Measurements from ENCODE around the gene UBL4A.
A peak's percentile ranks its signal among the peaks of the same experiment; 100 is the strongest.

The UBL4A gene

DNA sequence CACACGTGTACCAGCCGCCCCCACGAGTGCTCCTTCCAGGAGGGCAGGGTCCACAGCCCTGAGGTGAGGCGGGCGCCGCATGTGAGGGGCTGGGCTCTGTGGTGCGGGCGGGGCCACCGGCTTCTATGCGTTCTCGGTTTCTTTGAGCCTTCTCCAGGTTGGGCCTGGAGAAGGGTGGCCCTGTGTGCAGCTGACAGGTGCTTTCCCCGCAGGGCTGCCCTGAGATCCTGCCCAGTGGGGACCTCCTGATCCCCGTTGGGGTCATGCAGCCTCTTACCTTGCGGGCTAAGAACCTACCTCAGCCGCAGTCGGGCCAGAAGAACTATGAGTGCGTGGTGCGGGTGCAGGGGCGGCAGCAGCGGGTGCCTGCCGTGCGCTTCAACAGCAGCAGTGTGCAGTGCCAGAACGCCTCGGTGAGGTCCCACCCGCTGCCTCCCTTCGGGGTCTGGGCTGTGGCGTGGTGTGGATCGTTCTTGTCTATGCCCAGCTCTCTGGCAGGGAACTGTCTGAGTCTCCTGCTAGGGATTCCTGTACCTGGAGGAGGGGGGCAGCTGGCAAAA is 21.5 kb downstream of the UBL4A start:
- no peak for DNase-seq (ENCODE audit: low read depth in 1 of 2, low spot score in 1 of 2)

DNA sequence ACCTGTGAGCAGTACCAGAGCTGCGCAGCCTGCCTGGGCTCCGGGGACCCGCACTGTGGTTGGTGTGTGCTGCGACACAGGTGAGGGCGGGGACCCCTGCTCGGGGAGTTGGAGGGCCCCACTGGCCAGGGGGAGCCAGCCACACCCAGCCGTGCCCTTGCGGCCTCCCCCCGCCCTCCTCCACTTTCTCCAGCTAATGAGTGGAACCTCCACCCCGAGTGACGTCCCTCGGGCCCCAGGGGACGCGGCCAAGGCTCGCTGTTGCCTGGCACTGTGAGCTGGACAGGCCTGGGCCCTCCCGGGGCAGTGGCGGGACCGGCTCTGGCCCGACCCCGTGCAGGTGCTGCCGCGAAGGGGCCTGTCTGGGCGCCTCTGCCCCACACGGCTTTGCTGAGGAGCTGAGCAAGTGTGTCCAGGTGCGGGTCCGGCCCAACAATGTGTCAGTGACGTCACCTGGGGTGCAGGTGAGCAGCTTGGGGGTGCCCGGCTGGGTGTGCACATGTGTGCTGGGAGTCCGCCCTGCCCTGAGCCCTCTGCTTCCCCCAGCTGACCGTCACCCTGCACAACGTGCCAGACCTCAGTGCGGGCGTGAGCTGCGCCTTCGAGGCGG is 22.7 kb downstream of the UBL4A start:
- DNase-seq (ENCODE audit: low read depth in 1 of 2, low spot score in 1 of 2) = no peak

DNA sequence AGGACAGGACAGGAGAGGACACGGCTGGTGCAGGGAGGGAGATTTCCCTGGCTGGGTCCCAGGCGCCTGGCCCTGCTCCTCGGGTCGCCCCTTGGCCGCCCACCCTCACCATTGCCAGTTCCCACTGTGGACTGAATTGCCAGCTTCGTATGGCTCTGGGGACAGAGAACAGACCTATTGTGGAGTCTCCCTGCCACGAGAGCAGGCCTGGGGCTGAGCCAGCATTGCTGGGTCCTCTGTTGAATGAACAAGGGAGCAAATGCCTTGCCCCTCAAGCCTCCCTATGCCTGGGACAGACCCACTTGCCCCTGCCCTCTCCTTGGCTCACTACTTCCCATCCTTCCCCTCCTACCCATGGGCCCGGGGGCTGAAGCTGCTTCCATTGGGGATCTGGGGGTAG is 24.0 kb downstream of the UBL4A start:
- DNase-seq (ENCODE audit: low read depth in 1 of 2, low spot score in 1 of 2) = no peak

DNA sequence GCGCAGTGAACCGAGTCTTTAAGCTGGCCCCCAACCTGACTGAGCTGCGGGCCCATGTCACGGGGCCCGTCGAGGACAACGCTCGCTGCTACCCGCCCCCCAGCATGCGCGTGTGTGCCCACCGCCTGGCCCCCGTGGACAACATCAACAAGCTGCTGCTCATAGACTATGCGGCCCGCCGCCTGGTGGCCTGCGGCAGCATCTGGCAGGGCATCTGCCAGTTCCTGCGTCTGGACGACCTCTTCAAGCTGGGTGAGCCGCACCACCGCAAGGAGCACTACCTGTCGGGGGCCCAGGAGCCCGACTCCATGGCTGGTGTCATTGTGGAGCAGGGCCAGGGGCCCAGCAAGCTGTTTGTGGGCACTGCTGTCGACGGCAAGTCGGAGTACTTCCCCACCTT is 26.1 kb downstream of the UBL4A start:
- DNase-seq (ENCODE audit: low read depth in 1 of 2, low spot score in 1 of 2) = no peak

DNA sequence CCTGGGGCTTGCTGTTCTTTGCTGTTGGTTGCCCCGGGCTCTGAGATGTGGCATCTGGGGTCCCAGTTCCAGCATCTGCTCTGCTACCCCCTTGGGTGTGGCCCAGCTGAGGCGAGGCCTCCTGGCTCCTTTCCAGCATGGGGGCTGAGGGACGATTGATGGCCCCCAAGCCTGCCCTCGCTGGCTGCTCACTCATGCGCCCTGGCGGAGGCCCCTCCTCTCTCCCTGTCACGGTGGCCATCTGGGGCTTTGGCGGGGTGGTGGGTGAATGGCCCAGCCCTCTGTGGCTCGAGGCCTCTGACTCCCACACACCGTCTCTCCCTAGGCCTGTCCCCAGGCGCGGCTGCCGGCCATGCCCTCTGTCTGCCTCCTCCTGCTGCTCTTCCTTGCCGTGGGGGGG is 26.6 kb downstream of the UBL4A start:
- no peak for DNase-seq (ENCODE audit: low read depth in 1 of 2, low spot score in 1 of 2)

- no peak for DNase-seq (ENCODE audit: low read depth in 1 of 2, low spot score in 1 of 2)
These were observed 27.2 kb downstream of the UBL4A start for GRCh38 chrX:154458954-154459778.

DNA sequence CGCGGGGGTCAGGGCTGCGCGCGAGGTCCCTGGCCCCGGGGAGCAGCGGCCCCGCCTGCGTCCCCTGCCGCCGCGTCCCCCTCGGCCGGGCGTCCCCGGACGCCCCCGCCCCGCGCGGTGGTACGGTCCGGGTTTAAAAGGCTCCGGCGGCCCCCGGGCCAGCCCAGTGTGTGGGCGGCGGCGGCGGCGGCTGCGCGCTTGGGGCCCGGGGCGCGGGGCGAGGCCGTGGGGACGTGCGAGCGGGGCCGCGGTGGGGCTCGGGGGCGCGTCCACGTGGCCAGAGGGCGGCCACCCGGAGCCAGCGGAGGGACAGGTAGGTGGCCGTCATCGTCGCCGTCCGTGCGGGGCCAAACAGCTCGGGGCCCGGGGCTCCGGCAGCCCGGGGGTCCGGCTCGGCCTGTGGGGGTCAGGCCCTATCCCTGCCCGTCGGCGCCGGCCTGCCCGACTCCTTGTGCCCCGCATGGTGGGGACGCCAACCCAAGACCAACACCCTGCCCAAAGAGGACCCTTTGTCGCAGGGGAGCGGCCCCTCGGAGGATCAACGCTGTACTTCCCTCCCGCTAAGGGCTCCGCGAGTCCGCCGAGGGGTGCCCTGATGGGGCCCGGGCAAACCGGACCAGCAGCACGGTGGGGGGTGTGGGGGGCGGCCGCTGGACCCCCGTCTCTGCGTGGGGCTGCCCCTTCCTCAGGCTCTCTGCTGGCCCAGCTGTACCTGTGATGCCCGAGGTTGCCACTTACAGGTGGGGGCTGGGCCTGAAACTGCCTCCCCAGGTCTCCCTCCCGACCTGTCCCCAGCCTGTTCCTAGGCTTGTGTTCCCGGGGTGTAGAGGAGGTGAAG is 28.1 kb downstream of the UBL4A start, which contains the start of gene PLXNA3:
Gene PLXNA3 (plus strand): TSS at position 166 of the 838 bp plus-strand sequence. CDS start 1,903 bp downstream, outside the sequence.
- DNase-seq (ENCODE audit: low read depth in 1 of 2, low spot score in 1 of 2) = peak; percentile 27 to 44

DNA sequence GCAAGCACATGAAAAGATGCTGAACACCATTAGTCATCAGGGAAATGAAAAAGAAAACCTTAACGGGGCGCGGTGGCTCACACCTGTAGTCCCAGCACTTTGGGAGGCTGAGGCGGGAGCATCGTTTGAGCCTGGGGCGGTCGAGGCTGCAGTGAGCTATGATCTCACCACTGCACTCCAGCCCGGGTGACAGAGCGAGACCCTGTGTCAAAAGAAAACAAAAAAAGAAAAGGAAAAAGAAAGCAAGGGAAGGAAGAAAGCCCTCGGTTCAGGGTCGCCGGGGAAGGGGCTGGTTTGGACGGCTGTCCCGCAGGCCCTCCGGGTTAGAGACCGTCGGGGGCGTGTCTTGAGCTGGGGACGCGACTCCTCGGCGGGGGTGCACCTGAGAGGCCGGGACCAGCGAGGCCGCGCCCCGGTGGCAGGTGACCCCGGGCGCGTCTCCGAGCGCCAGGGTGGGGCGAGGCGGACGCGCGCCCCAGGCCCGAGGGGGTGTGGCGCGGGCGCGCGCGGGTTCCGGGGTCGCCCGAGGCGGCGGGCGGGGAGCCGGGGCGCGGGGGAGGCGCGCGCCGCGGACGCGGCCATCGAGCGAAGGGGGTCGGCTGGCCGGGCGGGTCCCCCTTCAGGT is 28.8 kb downstream of the UBL4A start:
- DNase-seq (ENCODE audit: low read depth in 1 of 2, low spot score in 1 of 2) = no peak

GRCh38 chrX:154452823-154453222 is 33.6 kb downstream of the UBL4A start:
- no peak for DNase-seq (ENCODE audit: low read depth in 1 of 2, low spot score in 1 of 2)

DNA sequence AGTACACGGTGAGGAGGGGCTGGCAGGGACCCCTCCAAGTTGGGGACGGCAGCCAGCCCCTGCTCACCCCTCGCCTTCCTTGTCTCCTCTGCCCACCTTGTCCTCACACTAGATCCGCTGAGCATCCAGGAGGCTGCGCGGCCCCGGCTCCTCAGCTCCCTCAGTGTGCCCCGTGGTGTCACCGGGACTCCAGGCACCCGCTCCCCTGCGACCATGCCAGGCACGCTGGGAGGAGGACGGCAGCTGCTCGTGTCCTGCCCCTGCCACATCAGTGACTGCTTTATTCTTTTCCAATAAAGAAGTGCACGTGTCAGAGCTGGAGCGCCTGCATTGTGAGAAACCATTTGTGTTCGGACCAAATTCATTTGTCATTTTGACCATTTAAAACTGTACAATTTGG is 36.1 kb downstream of the UBL4A start:
- DNase-seq (ENCODE audit: low read depth in 1 of 2, low spot score in 1 of 2) = no peak

DNA sequence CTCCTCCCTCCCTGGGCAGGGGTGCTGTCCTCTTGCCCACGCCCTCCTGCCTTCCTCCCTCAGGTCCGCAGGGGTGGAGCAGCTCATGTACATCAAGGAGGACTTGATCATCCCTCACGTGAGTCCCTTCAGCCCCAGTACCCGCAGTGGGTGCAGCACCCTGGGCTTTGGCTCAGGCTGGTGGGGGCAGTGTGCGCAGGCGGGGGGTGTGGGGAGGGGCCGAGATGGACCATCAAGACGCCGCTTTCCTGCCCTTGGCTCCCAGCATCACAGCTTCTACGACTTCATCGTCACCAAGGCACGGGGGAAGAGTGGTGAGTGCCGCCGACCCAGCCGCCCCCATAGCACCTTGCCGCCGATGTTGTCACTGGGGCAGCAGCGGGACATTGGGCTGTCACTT is 36.8 kb downstream of the UBL4A start:
- DNase-seq (ENCODE audit: low read depth in 1 of 2, low spot score in 1 of 2) = no peak

DNA sequence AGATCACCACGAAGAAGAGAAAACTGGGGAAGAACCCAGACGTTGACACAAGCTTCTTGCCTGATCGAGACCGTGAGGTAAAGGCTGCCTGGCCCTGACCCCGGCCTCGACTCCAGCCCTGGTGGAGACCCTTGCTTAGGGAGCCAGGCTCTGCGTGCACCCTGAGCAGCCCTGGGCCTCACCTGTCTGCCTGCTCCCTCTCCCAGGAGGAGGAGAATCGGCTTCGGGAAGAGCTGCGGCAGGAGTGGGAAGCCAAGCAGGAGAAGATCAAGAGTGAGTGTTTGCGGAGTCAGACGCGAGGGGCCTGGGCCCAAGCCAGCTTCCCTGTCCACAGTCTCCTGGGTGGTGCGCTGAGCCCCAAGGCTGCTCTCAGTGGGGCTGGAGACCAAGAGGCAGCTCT is 37.9 kb downstream of the UBL4A start:
- no peak for DNase-seq (ENCODE audit: low read depth in 1 of 2, low spot score in 1 of 2)

DNA sequence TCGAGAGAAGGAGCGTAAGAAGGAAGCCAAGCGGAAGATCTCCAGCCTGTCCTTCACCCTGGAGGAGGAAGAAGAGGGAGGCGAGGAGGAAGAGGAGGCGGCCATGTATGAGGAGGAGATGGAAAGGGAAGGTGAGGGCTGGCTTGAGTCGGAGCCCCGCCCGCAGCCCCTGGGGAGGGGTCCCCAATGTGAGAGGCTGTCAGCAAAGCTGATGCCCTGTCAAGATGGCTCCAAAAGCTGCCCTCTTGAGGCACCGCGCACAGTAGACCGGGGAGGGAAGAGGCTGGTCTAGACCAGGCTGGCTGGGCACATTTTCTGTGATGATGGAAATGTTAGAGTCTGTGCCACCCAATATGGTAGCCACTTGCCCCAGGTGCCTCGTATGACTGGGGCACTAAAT is 40.0 kb downstream of the UBL4A start:
- no peak for DNase-seq (ENCODE audit: low read depth in 1 of 2, low spot score in 1 of 2)

DNA sequence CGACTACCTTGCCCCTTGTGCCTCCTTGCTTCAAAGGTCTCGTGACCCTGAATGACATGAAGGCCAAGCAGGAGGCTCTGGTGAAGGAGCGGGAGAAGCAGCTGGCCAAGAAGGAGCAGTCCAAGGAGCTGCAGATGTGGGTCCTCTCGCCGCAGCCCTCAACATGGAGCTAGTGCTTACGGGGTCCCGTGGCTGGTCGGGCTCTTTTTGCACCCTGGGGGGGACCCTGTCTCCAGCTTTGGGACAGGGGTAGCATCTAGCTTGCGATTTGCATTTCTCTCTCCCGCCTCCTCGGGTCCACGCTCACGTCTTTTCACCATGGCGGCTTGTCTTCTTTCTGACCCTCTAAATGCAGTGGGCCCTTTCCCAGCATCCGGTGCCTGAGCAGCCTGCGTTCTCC is 40.6 kb downstream of the UBL4A start:
- DNase-seq (ENCODE audit: low read depth in 1 of 2, low spot score in 1 of 2) = no peak

GRCh38 chrX:154444755-154445246 is 41.6 kb downstream of the UBL4A start:
- DNase-seq (ENCODE audit: low read depth in 1 of 2, low spot score in 1 of 2) = no peak

DNA sequence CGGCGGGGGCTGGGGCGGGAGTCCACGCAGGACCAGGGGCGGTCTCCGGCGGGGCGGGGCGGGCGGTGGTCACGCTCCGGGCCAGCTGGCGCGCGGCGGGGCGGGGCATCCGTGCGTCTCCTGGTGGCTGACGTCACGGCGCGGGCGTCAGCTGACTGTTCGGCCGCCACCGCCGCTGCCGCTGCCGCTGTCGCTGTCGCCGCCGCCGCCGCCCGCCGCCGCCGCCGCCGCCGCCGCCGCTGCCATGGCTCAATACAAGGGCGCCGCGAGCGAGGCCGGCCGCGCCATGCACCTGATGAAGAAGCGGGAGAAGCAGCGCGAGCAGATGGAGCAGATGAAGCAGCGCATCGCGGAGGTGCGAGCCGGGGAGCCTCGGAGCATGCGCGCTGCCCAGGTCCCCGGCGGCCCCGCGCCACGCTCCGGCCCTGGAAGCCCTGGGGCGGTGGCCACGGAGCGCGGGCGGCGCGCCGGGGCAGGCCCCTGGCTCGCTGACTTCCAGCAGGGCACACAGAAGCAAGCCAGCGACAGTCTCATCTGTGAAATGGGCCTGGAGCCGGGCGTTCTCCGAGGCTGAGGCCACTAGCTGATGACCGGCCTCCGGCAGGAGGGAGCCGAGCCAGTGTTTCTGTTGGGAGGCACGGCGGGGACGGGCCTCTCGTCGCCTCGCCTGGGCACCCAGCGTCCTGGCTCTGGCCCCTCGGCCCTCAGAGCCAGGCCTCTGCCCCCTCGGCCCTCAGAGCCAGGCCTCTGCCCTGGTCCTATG is 42.2 kb downstream of the UBL4A start, which contains the start of gene FAM50A:
Gene FAM50A (plus strand): TSS at position 150 of the 763 bp plus-strand sequence. CDS start 95 bp downstream, at position 245.
- peak in 1 of 2 donors; percentile 51 for DNase-seq (ENCODE audit: low read depth in 1 of 2, low spot score in 1 of 2)

DNA sequence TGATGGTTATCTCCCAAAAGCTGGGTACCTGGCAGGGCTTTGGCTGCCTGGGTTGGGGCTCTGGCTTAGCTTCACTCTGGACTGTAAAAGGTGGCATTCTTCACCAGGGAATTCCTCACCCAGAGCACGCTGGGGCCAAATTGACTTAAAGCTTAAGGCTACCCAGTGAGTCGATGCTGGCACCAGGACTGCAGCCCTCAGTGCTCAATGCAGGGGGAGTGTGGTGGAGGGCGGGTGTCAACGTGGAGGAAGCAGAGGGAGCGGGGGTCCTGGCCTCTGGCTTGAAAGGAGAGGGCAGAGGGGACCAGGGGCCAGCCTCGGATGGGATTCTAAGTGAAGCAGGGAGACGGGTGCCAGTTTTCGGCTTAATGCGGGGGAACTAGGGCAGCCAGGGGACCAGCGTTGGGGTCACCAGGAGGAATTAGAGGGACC is 42.9 kb downstream of the UBL4A start:
- no peak for DNase-seq (ENCODE audit: low read depth in 1 of 2, low spot score in 1 of 2)

DNA sequence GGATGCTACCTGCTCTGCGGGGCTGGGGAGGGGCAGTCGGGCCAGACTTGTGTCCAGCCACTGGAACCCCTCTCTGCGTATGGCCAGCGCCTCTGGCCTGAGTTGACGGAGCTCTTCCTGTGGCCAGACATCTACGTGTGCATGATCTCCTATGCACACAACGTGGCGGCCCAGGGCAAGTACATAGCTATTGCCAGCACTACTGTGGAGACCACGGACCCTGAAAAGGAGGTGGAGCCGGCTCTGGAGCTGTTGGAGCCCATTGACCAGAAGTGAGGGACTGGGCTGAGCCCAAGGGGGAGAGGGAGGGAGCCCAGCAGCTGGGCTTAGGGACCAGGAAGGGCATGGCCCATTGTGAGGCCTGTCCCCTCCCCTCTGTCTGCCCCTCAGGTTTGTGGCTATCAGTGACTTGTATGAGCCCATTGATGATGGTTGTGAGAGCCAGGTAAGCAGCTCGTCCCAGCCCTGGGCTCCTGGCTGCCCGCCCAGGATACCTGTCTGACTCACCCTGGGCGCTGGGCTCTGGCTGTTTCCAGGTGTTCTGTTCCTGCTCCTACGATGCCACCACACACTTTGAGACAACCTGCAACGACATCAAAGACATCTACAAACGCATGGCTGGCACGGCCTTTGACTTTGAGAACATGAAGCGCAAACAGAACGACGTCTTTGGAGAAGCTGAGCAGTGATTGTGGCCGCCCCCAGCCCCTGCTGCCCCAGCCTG is 44.3 kb downstream of the UBL4A start:
- DNase-seq (ENCODE audit: low read depth in 1 of 2, low spot score in 1 of 2) = no peak

DNA sequence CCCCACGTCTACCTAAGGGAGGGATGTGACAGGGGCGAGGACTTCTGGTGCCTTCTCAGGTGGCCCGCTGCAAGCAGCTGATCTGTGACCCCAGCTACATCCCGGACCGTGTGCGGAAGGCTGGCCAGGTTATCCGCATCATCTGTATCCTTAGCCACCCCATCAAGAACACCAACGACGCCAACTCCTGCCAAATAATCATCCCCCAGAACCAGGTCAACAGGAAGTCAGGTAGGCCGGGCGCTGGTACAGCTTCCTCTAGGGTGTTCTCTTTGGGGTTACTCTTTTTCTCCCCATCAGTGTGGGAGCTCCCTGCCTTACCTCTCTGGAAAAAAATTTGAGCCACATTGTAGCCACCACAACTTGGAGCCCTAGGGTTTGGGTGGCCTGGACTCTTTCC is 44.9 kb downstream of the UBL4A start:
- DNase-seq (ENCODE audit: low read depth in 1 of 2, low spot score in 1 of 2) = no peak

Measured in activated CD4-positive, alpha-beta T cell treated with anti-CD3 and anti-CD28 coated beads, Interleukin-2, amount 50 U/mL, for 24 hours (primary cell).